NB4 (cell line): ENCODE data around the gene APOE.

Experiments used
- DNase-seq: peaks from one replicate; pipeline ENCODE4 v3.0.0; 2010; ENCODE audit warnings: low read depth
- H3K4me3 ChIP-seq: one replicate; pipeline ENCODE4 v1.5.1; 2011; ENCODE audit warnings: mild to moderate bottlenecking, low read depth, low read length, moderate library complexity
- CTCF ChIP-seq: IDR thresholded peaks from one replicate; pipeline ENCODE4 v1.5.1; 2012; ENCODE audit warnings: low read depth, low read length
- MAX ChIP-seq: IDR thresholded peaks from 2 replicates; pipeline ENCODE4 v1.6.1; 2011; ENCODE audit warnings: low read depth, low read length
- MYC ChIP-seq: IDR thresholded peaks from 2 replicates; pipeline ENCODE4 v1.6.1; 2011; ENCODE audit warnings: low read depth, low read length
- POLR2A ChIP-seq: IDR thresholded peaks from 2 replicates; pipeline ENCODE4 v1.6.1; 2011; ENCODE audit warnings: mild to moderate bottlenecking; ENCODE audit not compliant: insufficient read length; ENCODE audit errors: extremely low read depth

Gene APOE

GRCh38 chr19:44954278-44954648 is 48.7 kb downstream of the APOE start:
- H3K4me3 ChIP-seq = peak overlapping the region; percentile 95
- TF ChIP-seq CTCF = no peak
- TF ChIP-seq POLR2A = no peak
- TF ChIP-seq MAX = no peak
- no peak for TF ChIP-seq MYC
- no peak for DNase-seq

GRCh38 chr19:44954649-44955504 is 49.3 kb downstream of the APOE start, which contains the start of gene CLPTM1:
CLPTM1 (plus strand) TSS chr19:44955380; CDS start chr19:44955396, 16 bp downstream.
- peak; percentile 93 for DNase-seq
- TF ChIP-seq CTCF (no peak), POLR2A (peak; percentile 60)
- H3K4me3 ChIP-seq = peak within 1 kb of the TSS; percentile 95

GRCh38 chr19:44955505-44956439 is 50.2 kb downstream of the APOE start:
- H3K4me3 ChIP-seq = peak overlapping the region; percentile 87
- DNase-seq = no peak
- TF ChIP-seq CTCF (no peak), MYC (no peak), POLR2A (no peak), MAX (no peak)

- H3K4me3 ChIP-seq = no peak overlapping the region
Measured at GRCh38 chr19:44957526-44957925, 51.9 kb downstream of the APOE start.

GRCh38 chr19:44958090-44958489 is 52.5 kb downstream of the APOE start:
- no peak for DNase-seq
- TF ChIP-seq MAX (no peak), POLR2A (no peak), CTCF (no peak), MYC (no peak)
- H3K4me3 ChIP-seq = no peak overlapping the region

More at GRCh38 chr19:44957526-44957925, 51.9 kb downstream of the APOE start:
- TF ChIP-seq CTCF = no peak
- TF ChIP-seq MAX = no peak
- TF ChIP-seq MYC = no peak
- no peak for TF ChIP-seq POLR2A
- no peak for DNase-seq
